H9 (cell line): ENCODE results near the gene TEAD1. TPM values are rescaled to one million over a fixed set of nuclear protein-coding genes. Genes with fewer than 3 reads are reported as not detected.

Experiments
- DNase-seq: peaks from one replicate; pipeline ENCODE4 v3.0.0-alpha.2; 2017
- H2AFZ ChIP-seq: one replicate; pipeline ENCODE4 v1.6.1; 2013; ENCODE audit warnings: mild to moderate bottlenecking, low read length, control low read depth, moderate library complexity
- H2AK5ac ChIP-seq: 2 replicates; pipeline ENCODE4 v1.6.1; 2013; ENCODE audit warnings: low read length, control low read depth, mixed read lengths; ENCODE audit not compliant: insufficient read length
- H2BK120ac ChIP-seq: one replicate; pipeline ENCODE4 v1.6.1; 2013; ENCODE audit warnings: low read depth, mild to moderate bottlenecking, low read length, control low read depth, inconsistent platforms; ENCODE audit not compliant: poor library complexity, severe bottlenecking
- H2BK12ac ChIP-seq: 2 replicates; pipeline ENCODE4 v1.6.1; 2013; ENCODE audit warnings: low read length, control low read depth, mixed read lengths, low read depth; ENCODE audit not compliant: insufficient read length
- H2BK15ac ChIP-seq: 2 replicates; pipeline ENCODE4 v1.6.1; 2013; ENCODE audit warnings: low read depth, low read length, control low read depth
- H2BK20ac ChIP-seq: one replicate; pipeline ENCODE4 v1.6.1; 2013; ENCODE audit warnings: low read depth, mild to moderate bottlenecking, low read length, control low read depth, inconsistent platforms; ENCODE audit not compliant: poor library complexity, severe bottlenecking
- H2BK5ac ChIP-seq: 2 replicates; pipeline ENCODE4 v1.6.1; 2013; ENCODE audit warnings: low read length, control low read depth, mixed read lengths; ENCODE audit not compliant: insufficient read length
- H3K14ac ChIP-seq: 2 replicates; pipeline ENCODE4 v1.6.1; 2013; ENCODE audit warnings: low read length, control low read depth; ENCODE audit not compliant: insufficient read depth
- H3K18ac ChIP-seq: 2 replicates; pipeline ENCODE4 v1.6.1; 2013; ENCODE audit warnings: low read depth, mild to moderate bottlenecking, mixed read lengths, low read length, control low read depth; ENCODE audit not compliant: insufficient read length
- H3K23ac ChIP-seq: 2 replicates; pipeline ENCODE4 v1.6.1; 2013; ENCODE audit warnings: low read length, control low read depth, mixed read lengths, low read depth; ENCODE audit not compliant: insufficient read length
- H3K23me2 ChIP-seq: 2 replicates; pipeline ENCODE4 v1.6.1; 2013; ENCODE audit warnings: low read depth, mild to moderate bottlenecking, mixed read lengths, low read length, control low read depth; ENCODE audit not compliant: insufficient read length, poor library complexity, severe bottlenecking
- H3K27ac ChIP-seq: 2 replicates; pipeline ENCODE4 v1.5.1; 2013; ENCODE audit warnings: low read length, control low read depth, mixed read lengths, low read depth; ENCODE audit not compliant: insufficient read length
- H3K27me3 ChIP-seq: 2 replicates; pipeline ENCODE4 v1.6.1; 2013; ENCODE audit warnings: low read length, control low read depth, inconsistent platforms; ENCODE audit not compliant: insufficient read depth
- H3K4ac ChIP-seq: 2 replicates; pipeline ENCODE4 v1.6.1; 2013; ENCODE audit warnings: low read depth, mild to moderate bottlenecking, control low read depth, inconsistent platforms, low read length, moderate library complexity
- H3K4me1 ChIP-seq: 2 replicates; pipeline ENCODE4 v1.6.1; 2013; ENCODE audit warnings: low read length, control low read depth, inconsistent platforms; ENCODE audit not compliant: insufficient read depth
- H3K4me2 ChIP-seq: 2 replicates; pipeline ENCODE4 v1.6.1; 2013; ENCODE audit warnings: low read length, control low read depth, mixed read lengths; ENCODE audit not compliant: insufficient read length, insufficient read depth
- H3K56ac ChIP-seq: 2 replicates; pipeline ENCODE4 v1.6.1; 2013; ENCODE audit warnings: low read depth, mild to moderate bottlenecking, mixed read lengths, low read length, control low read depth; ENCODE audit not compliant: insufficient read length
- H3K79me1 ChIP-seq: 2 replicates; pipeline ENCODE4 v1.6.1; 2013; ENCODE audit warnings: low read depth, mild to moderate bottlenecking, moderate library complexity, low read length, control low read depth, inconsistent platforms; ENCODE audit not compliant: insufficient read depth, poor library complexity, severe bottlenecking
- H3K79me2 ChIP-seq: 2 replicates; pipeline ENCODE4 v1.6.1; 2013; ENCODE audit warnings: low read length, control low read depth, inconsistent platforms; ENCODE audit not compliant: insufficient read depth
- H3K9ac ChIP-seq: 2 replicates; pipeline ENCODE4 v1.6.1; 2013; ENCODE audit warnings: low read length, control low read depth, mixed read lengths; ENCODE audit not compliant: insufficient read length; ENCODE audit errors: extremely low read depth
- H3K9me3 ChIP-seq: one replicate; pipeline ENCODE4 v1.6.1; 2013; ENCODE audit warnings: low read depth, low read length, inconsistent platforms; ENCODE audit not compliant: control insufficient read depth
- H3T11ph ChIP-seq: one replicate; pipeline ENCODE4 v1.6.1; 2013; ENCODE audit warnings: mild to moderate bottlenecking, low read length, control low read depth, inconsistent platforms
- H4K20me1 ChIP-seq: one replicate; pipeline ENCODE4 v1.6.1; 2013; ENCODE audit not compliant: control insufficient read depth, insufficient read length, insufficient read depth
- H4K5ac ChIP-seq: 2 replicates; pipeline ENCODE4 v1.6.1; 2013; ENCODE audit warnings: low read depth, mild to moderate bottlenecking, mixed read lengths, low read length, control low read depth; ENCODE audit not compliant: insufficient read length
- H4K8ac ChIP-seq: replicated peaks from 2 replicates; pipeline ENCODE4 v1.6.1; 2013; ENCODE audit warnings: low read length, control low read depth, mixed read lengths, low read depth; ENCODE audit not compliant: insufficient read length
- H4K91ac ChIP-seq: 2 replicates; pipeline ENCODE4 v1.6.1; 2013; ENCODE audit warnings: low read depth, mild to moderate bottlenecking, moderate library complexity, mixed read lengths, low read length, control low read depth; ENCODE audit not compliant: insufficient read length
- H3K27ac Mint-ChIP-seq, 3 experiments: 2 replicates in 2 of 3; 3 replicates in 1 of 3; pipeline ENCODE4 v1.8.0; 2020 to 2021; ENCODE audit warnings: mixed read lengths in 3 of 3, mild to moderate bottlenecking in 1 of 3, moderate library complexity in 1 of 3
- H3K27me3 Mint-ChIP-seq: 2 replicates; pipeline ENCODE4 v1.8.0; 2021; ENCODE audit warnings: low read depth, mild to moderate bottlenecking, moderate library complexity, mixed read lengths
- H3K36me3 Mint-ChIP-seq, 3 experiments: 2 replicates in 2 of 3; 3 replicates in 1 of 3; pipeline ENCODE4 v1.8.0; 2020 to 2021; ENCODE audit warnings: low read depth in 3 of 3, mixed read lengths in 3 of 3; ENCODE audit not compliant: insufficient read depth in 1 of 3
- H3K4me1 Mint-ChIP-seq, 2 experiments: 2 replicates each; pipeline ENCODE4 v1.8.0; 2020; ENCODE audit warnings: mixed read lengths in 2 of 2
- H3K4me3 Mint-ChIP-seq, 2 experiments: 2 replicates in 1 of 2; 3 replicates in 1 of 2; pipeline ENCODE4 v1.8.0; 2020 to 2021; ENCODE audit warnings: mild to moderate bottlenecking in 2 of 2, mixed read lengths in 2 of 2, moderate library complexity in 1 of 2
- H3K9me3 Mint-ChIP-seq, 2 experiments: 2 replicates in 1 of 2; 3 replicates in 1 of 2; pipeline ENCODE4 v1.8.0; 2020; ENCODE audit warnings: mild to moderate bottlenecking in 2 of 2, mixed read lengths in 2 of 2, moderate library complexity in 1 of 2
- CTCF ChIP-seq: fragments of 200-600 bp; sonication (generic); conservative IDR thresholded peaks from 3 replicates; pipeline ENCODE4 v1.8.0; 2021; ENCODE audit warnings: antibody characterized with exemption, mild to moderate bottlenecking
- WGBS: extraction: QIAGEN DNeasy Blood & Tissue Kit; methylation state at CpG from one replicate; pipeline ENCODE4 v1.1.7; 2013; ENCODE audit warnings: missing lambda C conversion rate, low lambda C conversion rate, mixed read lengths; ENCODE audit not compliant: insufficient read length; ENCODE audit errors: extremely low coverage; 5-methylcytosine and 5-hydroxymethylcytosine counted together
- total RNA-seq: library from RNA; stranded (reverse); gene quantifications from 2 replicates; pipeline ENCODE4 v1.2.1, GENCODE V29; 2021

TEAD1 gene
- total RNA-seq, 1 experiment from 2014 or later, result 75.1 TPM

DNA sequence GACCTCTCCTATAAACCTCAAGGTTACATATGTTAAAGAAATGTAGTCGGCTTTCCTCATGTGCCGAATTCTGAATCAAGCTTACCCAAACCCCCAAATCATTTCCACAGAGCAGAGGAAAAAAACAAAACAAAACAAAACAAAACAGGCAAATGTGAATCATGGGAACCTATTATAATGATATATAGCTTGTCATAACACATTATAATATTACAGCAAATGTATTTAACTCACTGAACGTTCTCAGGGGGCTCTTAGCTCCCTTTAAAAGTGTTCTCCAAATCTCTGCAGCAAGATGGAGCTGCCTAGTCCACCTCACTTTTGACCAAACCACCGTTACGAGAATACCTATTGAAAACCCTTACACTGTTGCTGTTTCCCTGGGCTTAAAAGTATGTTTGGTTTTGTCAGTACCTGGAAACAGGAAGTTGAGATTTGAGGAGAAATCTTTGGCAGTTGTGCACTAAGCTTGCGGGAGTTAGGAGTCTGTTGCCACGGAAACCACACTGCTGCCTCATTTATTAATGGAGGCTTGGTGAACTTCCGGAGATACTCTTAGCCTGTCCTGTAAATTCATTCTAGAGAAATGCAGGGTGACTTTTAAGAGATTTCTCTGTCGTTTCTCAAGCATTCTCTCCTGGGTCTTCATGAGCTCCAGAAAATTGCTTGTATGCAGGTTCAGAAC, 167.9 kb downstream of the TEAD1 start:
- DNase-seq, result no peak
- H3K4me2 ChIP-seq, result no peak overlapping the region
- no peaks in the 10 kb centered on the region for H3K79me1 ChIP-seq
- H3K36me3 Mint-ChIP-seq, result peaks cover 2 to 5% (median 4%) of the 10 kb centered on the region in 3 experiments; a peak in 4 of 7 replicates
- H3K14ac ChIP-seq, result no peak overlapping the region; the same call in 1 of the 2 replicates
- no peak overlapping the region for H2BK20ac ChIP-seq
- H3K4me1 ChIP-seq, result peaks cover 32% of the 10 kb centered on the region; the same call in 1 of the 2 replicates
- no peak overlapping the region for H3K4me3 Mint-ChIP-seq
- H4K5ac ChIP-seq, result no peak overlapping the region
- H3K9me3 ChIP-seq, result no peaks in the 10 kb centered on the region
- H3K27ac Mint-ChIP-seq, result peak overlapping the region; percentile 12 to 79 (median 74); a peak in 5 of 7 replicates
- H3K27me3 ChIP-seq, result no peaks in the 10 kb centered on the region
- WGBS, result no CpG with 5 or more reads among the region's 9 CpGs
- H3K79me2 ChIP-seq, result peaks cover 5% of the 10 kb centered on the region; the same call in 1 of the 2 replicates
- no peak overlapping the region for H3T11ph ChIP-seq
- H3K9me3 Mint-ChIP-seq, result no peaks in the 10 kb centered on the region
- no peak overlapping the region for H2AFZ ChIP-seq
- H4K8ac ChIP-seq, result no peak overlapping the region
- H3K23ac ChIP-seq, result no peak overlapping the region
- H2AK5ac ChIP-seq, result no peak overlapping the region
- no peak overlapping the region for H3K4ac ChIP-seq
- H2BK5ac ChIP-seq, result no peak overlapping the region
- H2BK15ac ChIP-seq, result no peak overlapping the region
- peak overlapping the region; percentile 77 for H2BK12ac ChIP-seq
- peaks cover 61 to 69% of the 10 kb centered on the region in 2 experiments for H3K4me1 Mint-ChIP-seq
- H3K23me2 ChIP-seq, result no peaks in the 10 kb centered on the region
- no peak overlapping the region for H4K91ac ChIP-seq
- no peaks in the 10 kb centered on the region; the same call in 1 of the 2 replicates for H3K27me3 Mint-ChIP-seq
- no peak overlapping the region for H3K27ac ChIP-seq
- H3K9ac ChIP-seq, result no peak overlapping the region
- no peak overlapping the region for H2BK120ac ChIP-seq
- H3K56ac ChIP-seq, result no peak overlapping the region
- H3K18ac ChIP-seq, result no peak overlapping the region
- no peak for TF ChIP-seq CTCF
- H4K20me1 ChIP-seq, result no peaks in the 10 kb centered on the region
